GM21737 (cell line): ENCODE results near the gene TBCA.
"Not testable (repeated sequence)": the region's sequence is repeated elsewhere in the genome, so short reads cannot be mapped to it uniquely, and the experiment has no call there.

Experiments used
- ATAC-seq: cut with Tn5 transposase; IDR thresholded peaks from one replicate; pipeline ENCODE4 v1.9.1; 2021; ENCODE audit warnings: mild to moderate bottlenecking, moderate library complexity; ENCODE audit not compliant: unreplicated experiment

TBCA gene

GRCh38 chr5:77718934-77719610 lies 57.1 kb downstream of the TBCA start:
- peak; percentile 72 for ATAC-seq

GRCh38 chr5:77709993-77710685 lies 66.0 kb downstream of the TBCA start:
- ATAC-seq = no peak

- ATAC-seq = no peak
These were observed 66.8 kb downstream of the TBCA start for GRCh38 chr5:77709340-77709739.

- no peak for ATAC-seq
These were observed 68.3 kb downstream of the TBCA start for GRCh38 chr5:77707791-77708190.

GRCh38 chr5:77699569-77699968 lies 76.6 kb downstream of the TBCA start:
- not testable (repeated sequence) for ATAC-seq

- ATAC-seq = no peak
These were observed 77.2 kb downstream of the TBCA start for GRCh38 chr5:77698920-77699319.

- no peak for ATAC-seq
These were observed 78.4 kb downstream of the TBCA start for GRCh38 chr5:77697692-77698091.

GRCh38 chr5:77696120-77696519 lies 80.0 kb downstream of the TBCA start:
- ATAC-seq = no peak

- ATAC-seq = no peak
These were observed 82.2 kb downstream of the TBCA start for GRCh38 chr5:77693913-77694312.

- no peak for ATAC-seq
These were observed 92.9 kb downstream of the TBCA start for GRCh38 chr5:77683171-77683732.

GRCh38 chr5:77670526-77670925 lies 105.6 kb downstream of the TBCA start:
- ATAC-seq = no peak

- ATAC-seq = no peak
These were observed 106.5 kb downstream of the TBCA start for GRCh38 chr5:77669677-77670076.

- ATAC-seq = no peak
These were observed 112.9 kb downstream of the TBCA start for GRCh38 chr5:77663090-77663863.

- ATAC-seq = no peak
These were observed 113.5 kb downstream of the TBCA start for GRCh38 chr5:77662635-77663034.

- ATAC-seq = no peak
These were observed 117.5 kb downstream of the TBCA start for GRCh38 chr5:77658662-77659061.

GRCh38 chr5:77651343-77651742 lies 124.8 kb downstream of the TBCA start:
- ATAC-seq = no peak

GRCh38 chr5:77650686-77651085 lies 125.5 kb downstream of the TBCA start:
- no peak for ATAC-seq

- no peak for ATAC-seq
These were observed 126.4 kb downstream of the TBCA start for GRCh38 chr5:77649776-77650175.

- ATAC-seq = no peak
These were observed 130.0 kb downstream of the TBCA start for GRCh38 chr5:77645995-77646639.

GRCh38 chr5:77645158-77645994 lies 130.8 kb downstream of the TBCA start:
- no peak for ATAC-seq
